HS-5 (cell line): ENCODE measurements around the gene CTDP1.
"Not testable (repeated sequence)": the region's sequence is repeated elsewhere in the genome, so short reads cannot be mapped to it uniquely, and the experiment has no call there.

Experiments
- DNase-seq: peaks from one replicate; pipeline ENCODE4 v3.0.0-alpha.2; 2012; ENCODE audit warnings: low read depth

Gene CTDP1

GRCh38 chr18:79726721-79727120 lies 47.1 kb downstream of the CTDP1 start:
- DNase-seq, result no peak

- DNase-seq, result no peak
Measured at GRCh38 chr18:79727211-79727610, 47.6 kb downstream of the CTDP1 start.

- DNase-seq, result no peak
Measured at GRCh38 chr18:79728931-79729586, 49.5 kb downstream of the CTDP1 start.

- no peak for DNase-seq
Measured at GRCh38 chr18:79729611-79730010, 50.0 kb downstream of the CTDP1 start.

- no peak for DNase-seq
Measured at GRCh38 chr18:79730804-79731203, 51.2 kb downstream of the CTDP1 start.

- not testable (repeated sequence) for DNase-seq
Measured at GRCh38 chr18:79731881-79732720, 52.5 kb downstream of the CTDP1 start.

GRCh38 chr18:79732721-79733025 lies 53.1 kb downstream of the CTDP1 start:
- no peak for DNase-seq

- DNase-seq, result no peak
Measured at GRCh38 chr18:79733135-79733701, 53.6 kb downstream of the CTDP1 start.

- no peak for DNase-seq
Measured at GRCh38 chr18:79733986-79734770, 54.6 kb downstream of the CTDP1 start.

- DNase-seq, result no peak
Measured at GRCh38 chr18:79735071-79735980, 55.7 kb downstream of the CTDP1 start.

- DNase-seq, result no peak
Measured at GRCh38 chr18:79736230-79736629, 56.6 kb downstream of the CTDP1 start.

GRCh38 chr18:79736846-79737245 lies 57.2 kb downstream of the CTDP1 start:
- no peak for DNase-seq

- DNase-seq, result no peak
Measured at GRCh38 chr18:79737426-79737825, 57.8 kb downstream of the CTDP1 start.

- no peak for DNase-seq
Measured at GRCh38 chr18:79738041-79738461, 58.4 kb downstream of the CTDP1 start.

- DNase-seq, result no peak
Measured at GRCh38 chr18:79738581-79739439, 59.2 kb downstream of the CTDP1 start.

GRCh38 chr18:79739440-79739778 lies 59.8 kb downstream of the CTDP1 start:
- no peak for DNase-seq

- not testable (repeated sequence) for DNase-seq
Measured at GRCh38 chr18:79740047-79740446, 60.4 kb downstream of the CTDP1 start.

GRCh38 chr18:79740521-79741361 lies 61.1 kb downstream of the CTDP1 start:
- DNase-seq, result no peak

GRCh38 chr18:79741362-79741700 lies 61.7 kb downstream of the CTDP1 start:
- no peak for DNase-seq

GRCh38 chr18:79742076-79742475 lies 62.5 kb downstream of the CTDP1 start:
- no peak for DNase-seq
